ENCODE measurements around the gene ECPAS. TPM values are rescaled to one million over a fixed set of nuclear protein-coding genes. Genes with fewer than 3 reads are reported as not detected.

The ECPAS gene
- polyA plus RNA-seq, 1 donor from 2014 or later: 42.6 TPM

- Histone ChIP-seq H2AFZ (ENCODE audit: low read depth, low read length) (no peak overlapping the region), H3K9me2 (ENCODE audit: insufficient read depth, low read length) (no peaks in the 10 kb centered on the region), H3K27me3 (ENCODE audit: insufficient read depth, low read depth, low read length) (no peaks in the 10 kb centered on the region), H3K27ac (ENCODE audit: low read length) (no peak overlapping the region), H3K9me3 (ENCODE audit: low read length) (no peaks in the 10 kb centered on the region), H3K4me2 (ENCODE audit: low read length) (no peak overlapping the region), H3K36me3 (ENCODE audit: insufficient read depth, low read length) (no peaks in the 10 kb centered on the region), H4K20me1 (ENCODE audit: insufficient read depth) (no peaks in the 10 kb centered on the region), H3K9ac (ENCODE audit: low read length) (no peak overlapping the region), H3K4me3 (ENCODE audit: low read length) (no peak overlapping the region), H3F3A (ENCODE audit: insufficient read depth, low read length, poor library complexity, severe bottlenecking) (no peaks in the 10 kb centered on the region), H3K79me2 (replicated peaks; ENCODE audit: insufficient read depth, low read length) (no peaks in the 10 kb centered on the region)
- TF ChIP-seq TAF1 (IDR thresholded peaks at IDR 0.05; ENCODE audit: low read depth) (no peak), SMC3 (conservative IDR thresholded peaks at IDR 0.05; ENCODE audit: poor library complexity) (no peak), EZH2 (IDR thresholded peaks at IDR 0.05; ENCODE audit: borderline replicate concordance, insufficient read depth, low read length, poor library complexity, severe bottlenecking) (no peak)
Observed at GRCh38 chr9:111350556-111350955, 133.6 kb downstream of the ECPAS start.

- Histone ChIP-seq H4K20me1 (ENCODE audit: insufficient read depth) (no peaks in the 10 kb centered on the region), H3K9me2 (ENCODE audit: insufficient read depth, low read length) (no peaks in the 10 kb centered on the region), H3K4me2 (ENCODE audit: low read length) (no peak overlapping the region), H3K9ac (ENCODE audit: low read length) (no peak overlapping the region), H3K4me3 (ENCODE audit: low read length) (no peak overlapping the region), H3K27me3 (ENCODE audit: insufficient read depth, low read depth, low read length) (no peaks in the 10 kb centered on the region), H3K27ac (ENCODE audit: low read length) (no peak overlapping the region), H3K9me3 (ENCODE audit: low read length) (no peaks in the 10 kb centered on the region), H3F3A (ENCODE audit: insufficient read depth, low read length, poor library complexity, severe bottlenecking) (no peaks in the 10 kb centered on the region), H2AFZ (ENCODE audit: low read depth, low read length) (no peak overlapping the region), H3K36me3 (ENCODE audit: insufficient read depth, low read length) (no peaks in the 10 kb centered on the region), H3K79me2 (replicated peaks; ENCODE audit: insufficient read depth, low read length) (no peaks in the 10 kb centered on the region)
- TF ChIP-seq POLR2AphosphoS5 (IDR thresholded peaks at IDR 0.05) (no peak), EZH2 (IDR thresholded peaks at IDR 0.05; ENCODE audit: borderline replicate concordance, insufficient read depth, low read length, poor library complexity, severe bottlenecking) (no peak), REST (IDR thresholded peaks at IDR 0.05; ENCODE audit: borderline replicate concordance) (no peak), MXI1 (conservative IDR thresholded peaks at IDR 0.05; ENCODE audit: poor library complexity, severe bottlenecking) (no peak), TAF1 (IDR thresholded peaks at IDR 0.05; ENCODE audit: low read depth) (no peak), EP300 (conservative IDR thresholded peaks at IDR 0.05; ENCODE audit: poor library complexity, severe bottlenecking) (no peak)
- TF ChIP-seq, protein P1, sequence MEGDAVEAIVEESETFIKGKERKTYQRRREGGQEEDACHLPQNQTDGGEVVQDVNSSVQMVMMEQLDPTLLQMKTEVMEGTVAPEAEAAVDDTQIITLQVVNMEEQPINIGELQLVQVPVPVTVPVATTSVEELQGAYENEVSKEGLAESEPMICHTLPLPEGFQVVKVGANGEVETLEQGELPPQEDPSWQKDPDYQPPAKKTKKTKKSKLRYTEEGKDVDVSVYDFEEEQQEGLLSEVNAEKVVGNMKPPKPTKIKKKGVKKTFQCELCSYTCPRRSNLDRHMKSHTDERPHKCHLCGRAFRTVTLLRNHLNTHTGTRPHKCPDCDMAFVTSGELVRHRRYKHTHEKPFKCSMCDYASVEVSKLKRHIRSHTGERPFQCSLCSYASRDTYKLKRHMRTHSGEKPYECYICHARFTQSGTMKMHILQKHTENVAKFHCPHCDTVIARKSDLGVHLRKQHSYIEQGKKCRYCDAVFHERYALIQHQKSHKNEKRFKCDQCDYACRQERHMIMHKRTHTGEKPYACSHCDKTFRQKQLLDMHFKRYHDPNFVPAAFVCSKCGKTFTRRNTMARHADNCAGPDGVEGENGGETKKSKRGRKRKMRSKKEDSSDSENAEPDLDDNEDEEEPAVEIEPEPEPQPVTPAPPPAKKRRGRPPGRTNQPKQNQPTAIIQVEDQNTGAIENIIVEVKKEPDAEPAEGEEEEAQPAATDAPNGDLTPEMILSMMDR (IDR thresholded peaks at IDR 0.05; ENCODE audit: poor library complexity, severe bottlenecking): no peak
Observed at GRCh38 chr9:111349766-111350165, 134.4 kb downstream of the ECPAS start.

DNA sequence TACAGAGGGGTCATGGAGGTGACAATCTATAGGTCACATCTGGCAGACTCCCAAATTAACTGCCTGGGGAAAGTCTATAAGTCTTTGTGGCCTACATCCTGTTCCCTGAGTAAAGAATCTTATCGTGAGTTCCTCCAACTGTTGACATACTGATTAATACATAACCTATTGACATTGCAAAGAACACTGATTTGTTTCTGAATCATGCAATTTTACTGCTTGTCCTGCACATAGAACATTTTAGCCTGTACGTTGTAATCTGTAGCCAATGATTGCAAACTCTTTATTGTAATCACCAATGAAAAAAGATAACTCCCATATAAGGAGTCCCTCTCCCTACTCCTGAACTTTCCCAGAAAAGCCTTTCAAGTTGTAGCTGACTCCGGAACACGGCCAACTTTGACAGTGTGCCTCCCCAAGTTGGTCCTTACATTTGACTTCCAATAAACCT is 135.3 kb downstream of the ECPAS start:
- no peaks in the 10 kb centered on the region for H4K20me1 ChIP-seq (ENCODE audit: insufficient read depth)
- no peak overlapping the region for H3K4me3 ChIP-seq (ENCODE audit: low read length)
- no peak overlapping the region for H3K27ac ChIP-seq (ENCODE audit: low read length)
- no peaks in the 10 kb centered on the region for H3K9me3 ChIP-seq (ENCODE audit: low read length)
- no peaks in the 10 kb centered on the region for H3K27me3 ChIP-seq (ENCODE audit: insufficient read depth, low read depth, low read length)
- TF ChIP-seq EP300 (conservative IDR thresholded peaks at IDR 0.05; ENCODE audit: poor library complexity, severe bottlenecking) (no peak), EZH2 (IDR thresholded peaks at IDR 0.05; ENCODE audit: borderline replicate concordance, insufficient read depth, low read length, poor library complexity, severe bottlenecking) (no peak), TAF1 (IDR thresholded peaks at IDR 0.05; ENCODE audit: low read depth) (no peak), SMC3 (conservative IDR thresholded peaks at IDR 0.05; ENCODE audit: poor library complexity) (no peak), RAD21 (conservative IDR thresholded peaks at IDR 0.05) (no peak), POLR2AphosphoS5 (IDR thresholded peaks at IDR 0.05) (no peak), REST (IDR thresholded peaks at IDR 0.05; ENCODE audit: borderline replicate concordance) (no peak), MXI1 (conservative IDR thresholded peaks at IDR 0.05; ENCODE audit: poor library complexity, severe bottlenecking) (no peak)
- TF ChIP-seq, protein P1 (IDR thresholded peaks at IDR 0.05; ENCODE audit: poor library complexity, severe bottlenecking): no peak
- H3K9ac ChIP-seq (ENCODE audit: low read length): no peak overlapping the region
- no peak overlapping the region for H2AFZ ChIP-seq (ENCODE audit: low read depth, low read length)
- no peaks in the 10 kb centered on the region for H3K36me3 ChIP-seq (ENCODE audit: insufficient read depth, low read length)
- H3F3A ChIP-seq (ENCODE audit: insufficient read depth, low read length, poor library complexity, severe bottlenecking): no peaks in the 10 kb centered on the region
- no peak overlapping the region for H3K4me2 ChIP-seq (ENCODE audit: low read length)
- H3K9me2 ChIP-seq (ENCODE audit: insufficient read depth, low read length): no peaks in the 10 kb centered on the region
- no peaks in the 10 kb centered on the region for H3K79me2 ChIP-seq (replicated peaks; ENCODE audit: insufficient read depth, low read length)
